Measurements from ENCODE around the gene NPHP4.

The NPHP4 gene

GRCh38 chr1:5910666-5911065 is 81.6 kb downstream of the NPHP4 start:
- H3K4me3 ChIP-seq (ENCODE audit: low read depth, low read length) = no peak overlapping the region
- TF ChIP-seq CTCF (conservative IDR thresholded peaks at IDR 0.05; ENCODE audit: low read depth, low read length) = no peak
- no peak for DNase-seq (ENCODE audit: low read depth)

- TF ChIP-seq CTCF (conservative IDR thresholded peaks at IDR 0.05; ENCODE audit: low read depth, low read length) = no peak
- no peak for DNase-seq (ENCODE audit: low read depth)
- H3K4me3 ChIP-seq (ENCODE audit: low read depth, low read length) = no peak overlapping the region
Observed at GRCh38 chr1:5910276-5910620, 82.0 kb downstream of the NPHP4 start.

- no peak overlapping the region for H3K4me3 ChIP-seq (ENCODE audit: low read depth, low read length)
- no peak for DNase-seq (ENCODE audit: low read depth)
- no peak for TF ChIP-seq CTCF (conservative IDR thresholded peaks at IDR 0.05; ENCODE audit: low read depth, low read length)
Observed at GRCh38 chr1:5909576-5910275, 82.5 kb downstream of the NPHP4 start.

GRCh38 chr1:5908461-5909375 is 83.5 kb downstream of the NPHP4 start:
- DNase-seq (ENCODE audit: low read depth) = no peak
- no peak overlapping the region for H3K4me3 ChIP-seq (ENCODE audit: low read depth, low read length)
- TF ChIP-seq CTCF (conservative IDR thresholded peaks at IDR 0.05; ENCODE audit: low read depth, low read length) = no peak

GRCh38 chr1:5907966-5908365 is 84.3 kb downstream of the NPHP4 start:
- H3K4me3 ChIP-seq (ENCODE audit: low read depth, low read length) = no peak overlapping the region
- no peak for TF ChIP-seq CTCF (conservative IDR thresholded peaks at IDR 0.05; ENCODE audit: low read depth, low read length)
- DNase-seq (ENCODE audit: low read depth) = no peak

- DNase-seq (ENCODE audit: low read depth) = no peak
- no peak overlapping the region for H3K4me3 ChIP-seq (ENCODE audit: low read depth, low read length)
- TF ChIP-seq CTCF (conservative IDR thresholded peaks at IDR 0.05; ENCODE audit: low read depth, low read length) = no peak
Observed at GRCh38 chr1:5907386-5907785, 84.8 kb downstream of the NPHP4 start.
